Measurements from ENCODE around the gene LRRC38.

DNA sequence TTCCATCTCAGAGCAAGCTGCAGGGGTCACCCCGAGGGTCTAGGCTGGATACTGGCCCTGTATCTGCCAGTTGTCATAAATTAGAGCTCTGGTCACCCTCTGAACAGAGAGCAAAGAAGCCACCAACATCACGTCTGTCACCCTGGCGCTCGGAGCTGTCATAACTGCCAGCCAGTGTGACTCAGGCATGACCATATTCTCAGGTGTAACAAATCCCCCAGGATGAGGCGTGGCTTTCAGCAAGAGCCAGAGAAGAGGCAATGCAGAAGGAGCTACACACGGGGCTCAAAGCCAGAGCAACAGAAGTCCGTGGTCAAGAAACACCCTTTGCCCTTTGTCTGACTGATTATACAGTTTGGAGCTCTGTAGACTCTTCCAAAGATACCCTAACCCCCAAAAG is 63.6 kb downstream of the LRRC38 start:
- TF ChIP-seq, protein P1, sequence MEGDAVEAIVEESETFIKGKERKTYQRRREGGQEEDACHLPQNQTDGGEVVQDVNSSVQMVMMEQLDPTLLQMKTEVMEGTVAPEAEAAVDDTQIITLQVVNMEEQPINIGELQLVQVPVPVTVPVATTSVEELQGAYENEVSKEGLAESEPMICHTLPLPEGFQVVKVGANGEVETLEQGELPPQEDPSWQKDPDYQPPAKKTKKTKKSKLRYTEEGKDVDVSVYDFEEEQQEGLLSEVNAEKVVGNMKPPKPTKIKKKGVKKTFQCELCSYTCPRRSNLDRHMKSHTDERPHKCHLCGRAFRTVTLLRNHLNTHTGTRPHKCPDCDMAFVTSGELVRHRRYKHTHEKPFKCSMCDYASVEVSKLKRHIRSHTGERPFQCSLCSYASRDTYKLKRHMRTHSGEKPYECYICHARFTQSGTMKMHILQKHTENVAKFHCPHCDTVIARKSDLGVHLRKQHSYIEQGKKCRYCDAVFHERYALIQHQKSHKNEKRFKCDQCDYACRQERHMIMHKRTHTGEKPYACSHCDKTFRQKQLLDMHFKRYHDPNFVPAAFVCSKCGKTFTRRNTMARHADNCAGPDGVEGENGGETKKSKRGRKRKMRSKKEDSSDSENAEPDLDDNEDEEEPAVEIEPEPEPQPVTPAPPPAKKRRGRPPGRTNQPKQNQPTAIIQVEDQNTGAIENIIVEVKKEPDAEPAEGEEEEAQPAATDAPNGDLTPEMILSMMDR (IDR thresholded peaks at IDR 0.05; ENCODE audit: low read length), result no peak
- TF ChIP-seq EZH2 (IDR thresholded peaks at IDR 0.05; ENCODE audit: borderline replicate concordance, low read length), result no peak

Measured in OCI-LY1 (cell line).